Measurements from ENCODE around the gene FLT1. TPM values are rescaled to one million over a fixed set of nuclear protein-coding genes. Genes with fewer than 3 reads are reported as not detected.

FLT1 gene
- polyA plus RNA-seq, 2 of the 4 experiments (the other 2 are of a cell fraction) = not detected

DNA sequence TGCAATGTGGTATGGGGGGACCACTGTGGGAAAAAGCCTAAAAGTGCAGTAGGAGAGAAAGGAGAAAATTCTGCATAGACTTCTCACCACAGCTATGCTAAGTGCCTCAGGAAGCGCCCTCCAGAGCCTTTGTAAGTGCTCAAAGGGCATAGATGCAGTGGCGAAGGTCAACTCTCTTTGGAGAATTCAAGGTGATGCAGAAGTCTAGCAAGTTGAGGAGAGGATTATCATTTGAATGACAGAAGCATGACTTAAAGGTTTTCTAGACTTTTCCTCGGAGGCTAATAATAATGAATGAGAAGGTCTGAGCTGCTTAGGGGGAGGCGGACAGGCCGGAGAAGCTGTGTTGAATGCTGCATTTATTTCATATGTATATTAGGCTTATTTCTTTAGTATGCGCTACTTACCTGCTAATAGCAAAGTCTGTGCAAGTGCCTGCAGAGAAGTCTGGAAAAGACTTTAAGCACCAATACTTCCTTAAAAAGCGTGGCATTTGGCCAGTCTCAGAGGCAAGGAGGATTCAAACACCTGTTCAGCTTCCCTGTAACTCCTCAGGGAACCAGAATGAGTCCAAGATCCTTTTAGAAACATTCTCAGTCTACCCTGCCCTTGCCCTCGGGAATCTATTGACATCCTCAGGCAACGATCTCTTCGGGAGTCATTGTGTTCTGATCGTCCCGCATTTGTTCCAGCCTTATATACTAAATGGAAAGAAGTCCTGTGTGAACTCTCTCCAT lies 56.2 kb downstream of the FLT1 start:
- WGBS (ENCODE audit: missing lambda C conversion rate) = 23% methylated on average over 11 of the region's 12 CpGs
- no peak overlapping the region for H3K4me3 ChIP-seq
- TF ChIP-seq SMC3 (IDR thresholded peaks at IDR 0.05) = no peak
- TF ChIP-seq ZC3H11A (IDR thresholded peaks at IDR 0.05) = no peak
- TF ChIP-seq POLR2AphosphoS2 (conservative IDR thresholded peaks at IDR 0.05; ENCODE audit: low read length) = no peak
- no peak for TF ChIP-seq HOXB5 (CRISPR knock-in tag; IDR thresholded peaks at IDR 0.05)
- TF ChIP-seq, protein P1, sequence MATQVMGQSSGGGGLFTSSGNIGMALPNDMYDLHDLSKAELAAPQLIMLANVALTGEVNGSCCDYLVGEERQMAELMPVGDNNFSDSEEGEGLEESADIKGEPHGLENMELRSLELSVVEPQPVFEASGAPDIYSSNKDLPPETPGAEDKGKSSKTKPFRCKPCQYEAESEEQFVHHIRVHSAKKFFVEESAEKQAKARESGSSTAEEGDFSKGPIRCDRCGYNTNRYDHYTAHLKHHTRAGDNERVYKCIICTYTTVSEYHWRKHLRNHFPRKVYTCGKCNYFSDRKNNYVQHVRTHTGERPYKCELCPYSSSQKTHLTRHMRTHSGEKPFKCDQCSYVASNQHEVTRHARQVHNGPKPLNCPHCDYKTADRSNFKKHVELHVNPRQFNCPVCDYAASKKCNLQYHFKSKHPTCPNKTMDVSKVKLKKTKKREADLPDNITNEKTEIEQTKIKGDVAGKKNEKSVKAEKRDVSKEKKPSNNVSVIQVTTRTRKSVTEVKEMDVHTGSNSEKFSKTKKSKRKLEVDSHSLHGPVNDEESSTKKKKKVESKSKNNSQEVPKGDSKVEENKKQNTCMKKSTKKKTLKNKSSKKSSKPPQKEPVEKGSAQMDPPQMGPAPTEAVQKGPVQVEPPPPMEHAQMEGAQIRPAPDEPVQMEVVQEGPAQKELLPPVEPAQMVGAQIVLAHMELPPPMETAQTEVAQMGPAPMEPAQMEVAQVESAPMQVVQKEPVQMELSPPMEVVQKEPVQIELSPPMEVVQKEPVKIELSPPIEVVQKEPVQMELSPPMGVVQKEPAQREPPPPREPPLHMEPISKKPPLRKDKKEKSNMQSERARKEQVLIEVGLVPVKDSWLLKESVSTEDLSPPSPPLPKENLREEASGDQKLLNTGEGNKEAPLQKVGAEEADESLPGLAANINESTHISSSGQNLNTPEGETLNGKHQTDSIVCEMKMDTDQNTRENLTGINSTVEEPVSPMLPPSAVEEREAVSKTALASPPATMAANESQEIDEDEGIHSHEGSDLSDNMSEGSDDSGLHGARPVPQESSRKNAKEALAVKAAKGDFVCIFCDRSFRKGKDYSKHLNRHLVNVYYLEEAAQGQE (IDR thresholded peaks at IDR 0.05) = no peak
- TF ChIP-seq TFCP2L1 (CRISPR knock-in tag; IDR thresholded peaks at IDR 0.05) = no peak
- TF ChIP-seq, protein P2, sequence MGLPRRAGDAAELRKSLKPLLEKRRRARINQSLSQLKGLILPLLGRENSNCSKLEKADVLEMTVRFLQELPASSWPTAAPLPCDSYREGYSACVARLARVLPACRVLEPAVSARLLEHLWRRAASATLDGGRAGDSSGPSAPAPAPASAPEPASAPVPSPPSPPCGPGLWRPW (IDR thresholded peaks at IDR 0.05) = no peak
- no peak for TF ChIP-seq EHMT2 (IDR thresholded peaks at IDR 0.05; ENCODE audit: low read depth)
- no peak for TF ChIP-seq TP53 (CRISPR knock-in tag; IDR thresholded peaks at IDR 0.05)
- TF ChIP-seq CEBPB (IDR thresholded peaks at IDR 0.05) = no peak
- TF ChIP-seq RFX5 (IDR thresholded peaks at IDR 0.05) = no peak
- TF ChIP-seq CHD4 (IDR thresholded peaks at IDR 0.05; ENCODE audit: borderline replicate concordance) = no peak
- TF ChIP-seq MAFK (IDR thresholded peaks at IDR 0.05; ENCODE audit: partially characterized antibody) = no peak
- no peak for TF ChIP-seq BHLHE40 (IDR thresholded peaks at IDR 0.05; ENCODE audit: low read depth, low read length)
- TF ChIP-seq ESRRA (IDR thresholded peaks at IDR 0.05; ENCODE audit: borderline replicate concordance, low read length) = no peak
- TF ChIP-seq MYC (IDR thresholded peaks at IDR 0.05; ENCODE audit: borderline replicate concordance, low read length) = no peak
- no peak for TF ChIP-seq FOXS1 (CRISPR knock-in tag; IDR thresholded peaks at IDR 0.05)
- TF ChIP-seq PHF8 (IDR thresholded peaks at IDR 0.05; ENCODE audit: borderline replicate concordance, low read depth) = no peak
- TF ChIP-seq HOXA7 (CRISPR knock-in tag; IDR thresholded peaks at IDR 0.05) = no peak
- POLR2A ChIA-PET = no interaction called here
- ATAC-seq (no peak), DNase-seq (ENCODE audit: low read depth in 1 of 2, low spot score in 1 of 2) (no peak), FAIRE-seq (no peak)
- no peak overlapping the region for H3K4me2 ChIP-seq
- H3K4me1 ChIP-seq = no peaks in the 10 kb centered on the region
- H3K9me3 ChIP-seq = no peaks in the 10 kb centered on the region
- CTCF ChIA-PET = no interaction called here
- H3K27ac ChIP-seq = no peak overlapping the region

DNA sequence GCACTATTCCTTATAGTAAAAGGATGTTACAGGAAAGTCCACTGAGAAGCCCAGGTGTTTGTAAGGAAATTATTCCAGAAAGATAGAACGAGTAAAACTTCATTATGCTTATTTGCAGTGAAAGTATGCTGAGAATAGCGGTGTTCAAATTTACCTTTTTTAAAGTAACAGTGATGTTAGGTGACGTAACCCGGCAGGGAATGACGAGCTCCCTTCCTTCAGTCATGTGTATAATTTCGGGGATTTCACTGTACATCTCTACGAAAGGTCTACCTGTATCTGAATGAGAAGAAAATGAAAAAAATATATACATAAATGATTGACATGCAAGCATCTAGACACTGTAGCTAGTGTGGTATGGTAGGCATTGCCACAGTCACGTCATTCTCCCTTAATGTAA lies 56.9 kb downstream of the FLT1 start:
- FAIRE-seq (no peak), ATAC-seq (no peak), DNase-seq (ENCODE audit: low read depth in 1 of 2, low spot score in 1 of 2) (no peak)
- Histone ChIP-seq H3K4me2 (no peak overlapping the region), H3K27ac (no peak overlapping the region), H3K4me1 (no peaks in the 10 kb centered on the region), H3K4me3 (no peak overlapping the region), H3K9me3 (no peaks in the 10 kb centered on the region)
- TF ChIP-seq FOSB (CRISPR knock-in tag; IDR thresholded peaks at IDR 0.05) = no peak
- no peak for TF ChIP-seq HDAC2 (IDR thresholded peaks at IDR 0.05)
- TF ChIP-seq, protein P3, sequence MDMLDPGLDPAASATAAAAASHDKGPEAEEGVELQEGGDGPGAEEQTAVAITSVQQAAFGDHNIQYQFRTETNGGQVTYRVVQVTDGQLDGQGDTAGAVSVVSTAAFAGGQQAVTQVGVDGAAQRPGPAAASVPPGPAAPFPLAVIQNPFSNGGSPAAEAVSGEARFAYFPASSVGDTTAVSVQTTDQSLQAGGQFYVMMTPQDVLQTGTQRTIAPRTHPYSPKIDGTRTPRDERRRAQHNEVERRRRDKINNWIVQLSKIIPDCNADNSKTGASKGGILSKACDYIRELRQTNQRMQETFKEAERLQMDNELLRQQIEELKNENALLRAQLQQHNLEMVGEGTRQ (IDR thresholded peaks at IDR 0.05) = no peak
- TF ChIP-seq HOXB13 (CRISPR knock-in tag; IDR thresholded peaks at IDR 0.05; ENCODE audit: low read depth) = no peak
- no peak for TF ChIP-seq MAFK (IDR thresholded peaks at IDR 0.05; ENCODE audit: partially characterized antibody)
- no peak for TF ChIP-seq HOXA7 (CRISPR knock-in tag; IDR thresholded peaks at IDR 0.05)
- no peak for TF ChIP-seq KDM5A (IDR thresholded peaks at IDR 0.05)
- POLR2A ChIA-PET = no interaction called here
- CTCF ChIA-PET = no interaction called here
- WGBS (ENCODE audit: missing lambda C conversion rate) = 31% methylated on average over 8 of the region's 8 CpGs

All from A549 (cell line).